GM18507 (cell line): ENCODE measurements around the gene ARHGEF7.

Source experiments
- DNase-seq: peaks from one replicate; pipeline ENCODE4 v3.0.0; 2011; ENCODE audit warnings: low read depth; ENCODE audit not compliant: insufficient read length; ENCODE audit errors: extremely low spot score
- FAIRE-seq: peaks from 2 replicates; lab custom pipeline; 2011; peaks lifted over from hg19 to GRCh38; lab: Jason Lieb, UNC

The ARHGEF7 gene

DNA sequence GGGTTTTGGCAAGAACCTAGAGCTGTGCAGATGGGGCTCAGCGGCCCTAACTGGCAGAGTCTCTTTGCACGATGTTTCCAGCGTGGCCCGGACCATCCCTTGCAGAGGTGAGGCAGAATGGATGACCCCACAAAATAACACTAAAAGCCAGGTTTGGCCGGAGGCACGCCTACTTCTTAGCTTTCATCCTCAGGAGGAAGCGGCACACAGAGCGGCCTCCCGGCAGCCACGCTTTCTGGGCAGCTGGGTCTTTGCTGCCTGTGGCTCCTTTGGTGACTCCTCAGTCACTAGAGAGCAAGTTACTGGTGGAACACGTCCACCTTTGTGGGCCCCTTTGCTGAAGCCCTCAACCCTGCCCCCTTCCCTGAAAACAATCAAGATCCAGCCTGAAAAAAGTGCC, 230.6 kb downstream of the ARHGEF7 start:
- FAIRE-seq (no peak), DNase-seq (no peak)

DNA sequence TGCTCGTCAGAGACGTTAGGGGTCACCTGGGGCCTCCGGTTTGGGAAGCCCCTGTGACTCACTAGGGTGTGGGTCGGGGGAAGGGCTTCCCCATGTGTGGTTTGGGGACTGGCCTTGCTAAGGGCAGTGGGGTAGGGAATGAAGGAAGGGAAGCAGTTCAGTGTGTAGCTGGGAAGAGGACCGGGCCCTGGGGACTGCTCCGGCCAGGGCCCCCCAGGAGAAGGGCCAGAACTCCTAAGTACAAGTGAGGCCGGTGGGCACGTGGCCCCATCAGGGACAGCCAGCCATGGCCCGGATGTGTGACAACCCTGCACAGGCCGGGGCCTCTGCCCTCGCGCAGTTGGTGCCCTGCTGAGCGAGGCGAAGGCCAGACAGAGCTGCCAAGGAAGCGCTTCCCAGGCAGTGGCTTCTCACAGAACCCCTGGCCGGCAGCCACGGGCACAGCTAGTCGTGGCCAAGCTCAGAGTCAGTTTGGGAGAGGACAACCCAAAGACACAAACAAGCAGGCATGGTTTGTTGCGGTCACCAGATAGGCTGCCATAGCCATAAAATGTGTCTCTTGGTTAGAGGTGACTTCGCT, 231.1 kb downstream of the ARHGEF7 start:
- FAIRE-seq (no peak), DNase-seq (no peak)

DNA sequence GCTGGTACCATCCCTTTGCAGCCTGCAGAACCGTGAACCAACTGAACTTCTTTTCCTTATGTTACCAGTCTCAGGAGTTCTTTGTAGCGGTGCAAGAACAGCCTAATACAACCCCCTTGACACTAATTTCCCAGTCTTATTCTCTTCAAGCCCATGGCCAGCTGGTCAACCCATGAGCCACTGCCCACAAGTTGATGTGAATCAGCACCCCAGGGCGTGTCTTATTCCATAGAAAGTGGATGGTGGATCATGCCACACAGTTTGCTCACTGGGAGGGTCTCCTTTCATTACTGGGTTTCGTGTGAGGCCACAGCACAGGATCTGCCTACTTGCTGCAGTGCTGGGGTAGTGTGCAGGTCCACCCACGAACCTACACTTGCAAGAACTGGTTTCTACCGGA, 232.3 kb downstream of the ARHGEF7 start:
- FAIRE-seq (no peak), DNase-seq (no peak)

DNA sequence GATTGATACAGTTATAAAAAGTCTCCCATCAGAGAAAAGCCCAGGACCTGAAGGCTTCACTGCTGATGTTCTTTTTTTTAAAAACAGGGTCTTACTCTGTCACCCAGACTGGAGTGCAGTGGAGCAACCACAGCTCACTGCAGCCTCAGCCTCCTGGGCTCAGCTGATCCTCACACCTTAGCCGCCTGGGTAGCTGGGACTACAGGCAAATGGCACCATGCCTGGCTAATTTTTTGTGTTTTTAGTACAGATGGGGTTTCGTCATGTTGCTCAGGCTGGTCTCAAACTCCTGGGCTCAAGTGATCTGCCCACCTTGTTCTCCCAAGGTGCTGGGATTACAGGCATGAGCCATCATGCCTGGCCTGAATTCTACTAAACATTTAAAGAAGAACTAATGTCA, 238.4 kb downstream of the ARHGEF7 start:
- DNase-seq (no peak), FAIRE-seq (no peak)

DNA sequence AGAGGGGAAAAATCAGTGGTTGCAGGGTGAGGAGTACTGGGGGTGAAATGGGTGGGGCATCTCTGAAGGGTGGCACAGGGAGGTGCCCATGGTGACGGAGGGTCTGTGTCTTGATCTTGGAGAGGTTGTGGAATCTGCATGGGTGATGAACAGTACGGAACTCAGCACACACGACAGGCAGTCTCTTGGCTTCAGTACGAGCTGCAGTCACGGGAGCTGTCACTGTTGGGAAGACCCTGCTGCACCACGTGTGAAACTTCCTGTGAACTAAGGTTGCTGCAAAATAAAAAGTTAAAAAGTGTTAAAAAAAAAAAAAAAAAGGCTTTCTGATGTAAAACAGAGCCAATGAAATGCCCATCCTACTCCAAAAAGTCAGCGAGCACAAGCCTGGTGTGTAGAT, 239.7 kb downstream of the ARHGEF7 start:
- no peak for DNase-seq

More for the DNA sequence above, 239.7 kb downstream of the ARHGEF7 start:
- FAIRE-seq: no peak
